ENCODE results near the gene TFAP2A. TPM values are rescaled to one million over a fixed set of nuclear protein-coding genes. Genes with fewer than 3 reads are reported as not detected.

The TFAP2A gene
- total RNA-seq, 1 experiment from 2014 or later, result 87.4 TPM

DNA sequence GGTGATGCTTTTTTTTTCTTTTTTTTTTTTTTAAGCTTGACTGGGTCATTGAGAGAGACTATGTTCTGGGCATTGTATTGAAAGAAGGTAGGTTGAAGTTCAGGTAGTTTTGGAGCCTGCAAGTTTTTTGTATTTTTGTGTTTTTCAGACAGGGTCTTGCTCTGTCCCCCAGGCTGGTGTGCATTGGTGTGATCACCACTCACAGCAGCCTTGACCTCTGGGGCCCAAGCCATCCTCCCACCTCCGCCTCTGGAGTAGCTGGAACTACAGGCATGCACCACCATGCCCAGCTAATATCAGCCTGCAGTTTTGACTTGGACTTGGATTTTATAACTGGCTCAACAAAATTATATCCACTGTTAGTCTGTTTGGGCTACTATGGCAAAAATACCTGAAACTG lies 31.7 kb upstream of the TFAP2A start:
- BruUV-seq (replicated peaks), result no TSS peak
- Mint-ChIP-seq H3K27ac (ENCODE audit: low read depth, unreplicated experiment) (no peak overlapping the region), H3K27me3 (ENCODE audit: insufficient read depth, unreplicated experiment) (no peaks in the 10 kb centered on the region), H3K4me3 (ENCODE audit: unreplicated experiment) (no peak overlapping the region), H3K9me3 (ENCODE audit: unreplicated experiment) (no peaks in the 10 kb centered on the region), H3K4me1 (ENCODE audit: insufficient read depth, unreplicated experiment) (peaks cover 26% of the 10 kb centered on the region), H3K36me3 (ENCODE audit: insufficient read depth, unreplicated experiment) (peaks cover 10% of the 10 kb centered on the region)
- TF ChIP-seq, protein P1, sequence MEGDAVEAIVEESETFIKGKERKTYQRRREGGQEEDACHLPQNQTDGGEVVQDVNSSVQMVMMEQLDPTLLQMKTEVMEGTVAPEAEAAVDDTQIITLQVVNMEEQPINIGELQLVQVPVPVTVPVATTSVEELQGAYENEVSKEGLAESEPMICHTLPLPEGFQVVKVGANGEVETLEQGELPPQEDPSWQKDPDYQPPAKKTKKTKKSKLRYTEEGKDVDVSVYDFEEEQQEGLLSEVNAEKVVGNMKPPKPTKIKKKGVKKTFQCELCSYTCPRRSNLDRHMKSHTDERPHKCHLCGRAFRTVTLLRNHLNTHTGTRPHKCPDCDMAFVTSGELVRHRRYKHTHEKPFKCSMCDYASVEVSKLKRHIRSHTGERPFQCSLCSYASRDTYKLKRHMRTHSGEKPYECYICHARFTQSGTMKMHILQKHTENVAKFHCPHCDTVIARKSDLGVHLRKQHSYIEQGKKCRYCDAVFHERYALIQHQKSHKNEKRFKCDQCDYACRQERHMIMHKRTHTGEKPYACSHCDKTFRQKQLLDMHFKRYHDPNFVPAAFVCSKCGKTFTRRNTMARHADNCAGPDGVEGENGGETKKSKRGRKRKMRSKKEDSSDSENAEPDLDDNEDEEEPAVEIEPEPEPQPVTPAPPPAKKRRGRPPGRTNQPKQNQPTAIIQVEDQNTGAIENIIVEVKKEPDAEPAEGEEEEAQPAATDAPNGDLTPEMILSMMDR (IDR thresholded peaks at IDR 0.05; ENCODE audit: unreplicated experiment), result no peak
- DNase-seq (ENCODE audit: unreplicated experiment), result no peak
- POLR2A ChIA-PET, result interaction anchor here (0.6 to 1.5 kb wide), 4 partner anchors 9 to 1891 kb away, joined by 3 read pairs; partner anchors contain the start of gene TFAP2A
- intact Hi-C loops (cut with micrococcal nuclease), result no loop called here
- CTCF ChIA-PET, result interaction anchor here (0.6 to 1.4 kb wide), 2 partner anchors 18 to 736 kb away, joined by 4 read pairs; no protein-coding TSS in a partner anchor

DNA sequence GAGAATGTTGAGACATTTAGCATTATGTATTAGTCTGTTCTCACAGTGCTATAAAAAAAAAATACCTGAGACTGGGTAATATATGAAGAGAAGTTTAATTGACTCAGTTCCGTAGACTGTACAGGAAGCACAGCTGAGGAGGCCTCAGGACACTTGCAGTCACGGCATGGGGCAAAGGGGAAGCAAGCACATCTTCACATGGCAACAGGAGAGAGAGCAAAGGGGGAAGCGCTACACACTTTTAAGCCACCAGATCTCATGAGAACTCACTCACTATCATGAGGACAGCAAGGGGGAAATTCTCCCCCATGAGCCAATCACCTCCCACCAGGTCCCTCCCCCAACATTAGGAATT lies 26.8 kb upstream of the TFAP2A start:
- Mint-ChIP-seq H3K27ac (ENCODE audit: low read depth, unreplicated experiment) (peak overlapping the region; percentile 98), H3K4me1 (ENCODE audit: insufficient read depth, unreplicated experiment) (peaks cover 15% of the 10 kb centered on the region), H3K36me3 (ENCODE audit: insufficient read depth, unreplicated experiment) (peaks cover 7% of the 10 kb centered on the region), H3K4me3 (ENCODE audit: unreplicated experiment) (peak overlapping the region; percentile 40), H3K9me3 (ENCODE audit: unreplicated experiment) (no peaks in the 10 kb centered on the region), H3K27me3 (ENCODE audit: insufficient read depth, unreplicated experiment) (no peaks in the 10 kb centered on the region)
- POLR2A ChIA-PET, result interaction anchor here (0.8 to 3.3 kb wide), 18 partner anchors 10 to 1238 kb away, joined by 3 to 76 read pairs (median 6); partner anchors contain the start of genes C6orf52, PAK1IP1, TFAP2A and TMEM14C
- no peak for DNase-seq (ENCODE audit: unreplicated experiment)
- intact Hi-C loops (cut with micrococcal nuclease), result loop anchor here (1.0 kb wide), 1 partner anchor 24 kb away; no protein-coding TSS in a partner anchor
- TSS peak; percentile 95 for BruUV-seq (replicated peaks)
- TF ChIP-seq, protein P1 (IDR thresholded peaks at IDR 0.05; ENCODE audit: unreplicated experiment), result no peak
- CTCF ChIA-PET, result interaction anchor here (0.7 to 1.4 kb wide), 6 partner anchors 8 to 37 kb away, joined by 3 to 9 read pairs (median 4); no protein-coding TSS in a partner anchor

DNA sequence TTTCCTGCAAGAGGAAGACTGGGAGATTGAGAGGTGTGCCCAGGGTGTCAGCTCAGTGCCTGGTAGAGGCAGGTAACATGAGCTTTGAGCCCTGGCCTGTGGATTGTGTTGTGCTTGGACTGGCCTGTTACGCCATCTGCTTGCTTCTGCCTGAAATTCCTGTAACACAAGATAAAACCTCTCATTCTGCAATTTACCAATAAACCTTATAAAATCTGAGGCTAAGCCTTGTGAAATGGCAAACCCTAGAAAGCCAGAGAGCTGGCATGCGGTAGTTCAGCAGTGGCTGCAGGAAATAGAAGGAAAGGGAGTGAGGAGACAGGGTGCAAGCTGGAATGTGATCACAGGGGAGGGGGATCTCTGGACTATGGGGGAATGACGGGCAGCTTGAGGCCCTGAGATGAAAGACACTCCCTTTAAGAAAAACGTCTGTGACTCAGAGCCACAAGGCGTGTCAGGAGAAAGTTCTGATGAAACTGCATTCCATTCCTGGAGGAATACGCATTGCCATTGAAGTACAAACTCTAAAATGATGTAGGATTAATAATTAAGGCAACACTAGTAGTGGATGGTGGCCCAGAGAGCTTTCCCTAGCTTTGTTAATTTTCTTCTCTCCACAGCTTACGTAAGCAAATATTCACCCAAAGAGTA lies 26.3 kb upstream of the TFAP2A start:
- no peaks in the 10 kb centered on the region for H3K9me3 Mint-ChIP-seq (ENCODE audit: unreplicated experiment)
- POLR2A ChIA-PET, result interaction anchor here (0.8 to 3.3 kb wide), 18 partner anchors 11 to 1237 kb away, joined by 3 to 76 read pairs (median 6); partner anchors contain the start of genes C6orf52, PAK1IP1, TFAP2A and TMEM14C
- no TSS peak for BruUV-seq (replicated peaks)
- CTCF ChIA-PET, result interaction anchor here (0.6 to 1.4 kb wide), 9 partner anchors 8 to 1538 kb away, joined by 3 to 9 read pairs (median 4); no protein-coding TSS in a partner anchor
- H3K4me1 Mint-ChIP-seq (ENCODE audit: insufficient read depth, unreplicated experiment), result peaks cover 15% of the 10 kb centered on the region
- H3K4me3 Mint-ChIP-seq (ENCODE audit: unreplicated experiment), result peak overlapping the region; percentile 40
- DNase-seq (ENCODE audit: unreplicated experiment), result peak; percentile 98
- peaks cover 7% of the 10 kb centered on the region for H3K36me3 Mint-ChIP-seq (ENCODE audit: insufficient read depth, unreplicated experiment)
- H3K27ac Mint-ChIP-seq (ENCODE audit: low read depth, unreplicated experiment), result peak overlapping the region; percentile 98
- intact Hi-C loops (cut with micrococcal nuclease), result loop anchor here (1.0 kb wide), 1 partner anchor 24 kb away; no protein-coding TSS in a partner anchor
- TF ChIP-seq, protein P1 (IDR thresholded peaks at IDR 0.05; ENCODE audit: unreplicated experiment), result no peak
- H3K27me3 Mint-ChIP-seq (ENCODE audit: insufficient read depth, unreplicated experiment), result no peaks in the 10 kb centered on the region

DNA sequence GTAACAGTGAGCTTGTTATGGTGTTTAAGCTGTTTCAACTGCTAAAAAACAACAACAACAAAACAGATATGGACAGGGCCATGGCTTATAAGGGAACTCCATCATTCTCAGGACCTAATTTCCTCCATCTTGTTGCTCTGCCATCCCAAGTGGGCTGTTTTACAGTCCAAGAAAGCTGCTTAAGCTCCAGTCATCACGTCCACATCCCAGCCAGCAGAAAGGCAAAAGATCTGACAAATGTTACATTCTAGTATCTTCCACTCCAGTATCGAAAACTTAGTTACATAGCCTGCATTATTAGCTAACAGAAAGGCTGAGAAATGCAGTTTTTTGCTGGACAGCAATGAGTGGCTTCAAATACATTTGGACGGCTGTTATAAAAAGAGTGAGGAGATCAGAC lies 23.0 kb upstream of the TFAP2A start:
- peaks cover 34% of the 10 kb centered on the region for H3K4me1 Mint-ChIP-seq (ENCODE audit: insufficient read depth, unreplicated experiment)
- H3K9me3 Mint-ChIP-seq (ENCODE audit: unreplicated experiment), result no peaks in the 10 kb centered on the region
- no peaks in the 10 kb centered on the region for H3K27me3 Mint-ChIP-seq (ENCODE audit: insufficient read depth, unreplicated experiment)
- peaks cover 7% of the 10 kb centered on the region for H3K36me3 Mint-ChIP-seq (ENCODE audit: insufficient read depth, unreplicated experiment)
- intact Hi-C loops (cut with micrococcal nuclease), result loop anchor here (5.0 kb wide), 1 partner anchor 1896 kb away; no protein-coding TSS in a partner anchor
- ChIA-PET POLR2A (interaction anchor here (0.8 to 17.6 kb wide), 5 partner anchors 8 to 1298 kb away, joined by 3 to 763 read pairs (median 3); partner anchors contain the start of gene TFAP2A), CTCF (interaction anchor here (1.0 to 2.9 kb wide), 4 partner anchors 8 to 28 kb away, joined by 5 to 16 read pairs (median 6); no protein-coding TSS in a partner anchor)
- BruUV-seq (replicated peaks), result no TSS peak
- no peak overlapping the region for H3K4me3 Mint-ChIP-seq (ENCODE audit: unreplicated experiment)
- TF ChIP-seq, protein P1 (IDR thresholded peaks at IDR 0.05; ENCODE audit: unreplicated experiment), result no peak
- DNase-seq (ENCODE audit: unreplicated experiment), result no peak
- H3K27ac Mint-ChIP-seq (ENCODE audit: low read depth, unreplicated experiment), result no peak overlapping the region
